ENCODE results near the gene GRIN1.

The GRIN1 gene

GRCh38 chr9:137188490-137189296 is 49.7 kb downstream of the GRIN1 start, which contains the start of the genes ANAPC2 and SSNA1:
TSS of gene ANAPC2 (minus strand) at chr9:137188560. CDS start at chr9:137188532, 28 bp downstream.
TSS of gene SSNA1 (plus strand) at chr9:137188676. CDS start at chr9:137188727, 51 bp downstream.
- Histone ChIP-seq H3K9ac (ENCODE audit: low read length) (peak within 1 kb of the TSS; percentile 69), H3F3A (ENCODE audit: insufficient read depth, low read length) (no peaks in the 10 kb centered on the region), H3K79me2 (ENCODE audit: insufficient read depth, low read length) (peaks cover 4% of the 10 kb centered on the region), H3K9me2 (ENCODE audit: low read depth, low read length) (no peaks in the 10 kb centered on the region), H4K20me1 (ENCODE audit: insufficient read depth, low read length) (no peaks in the 10 kb centered on the region), H2AFZ (ENCODE audit: low read length) (no peak within 1 kb of the TSS), H3K9me3 (ENCODE audit: low read length) (no peaks in the 10 kb centered on the region), H3K27me3 (ENCODE audit: insufficient read depth, low read length) (no peaks in the 10 kb centered on the region), H3K27ac (ENCODE audit: low read depth, low read length, poor library complexity, severe bottlenecking) (peak within 1 kb of the TSS; percentile 55), H3K4me1 (ENCODE audit: insufficient read depth, low read length, severe bottlenecking) (peaks cover 30% of the 10 kb centered on the region), H3K4me3 (ENCODE audit: low read depth, low read length, poor library complexity, severe bottlenecking) (peak within 1 kb of the TSS; percentile 72), H3K36me3 (ENCODE audit: insufficient read depth, low read length) (peaks cover 19% of the 10 kb centered on the region), H3K4me2 (ENCODE audit: low read length) (peak within 1 kb of the TSS; percentile 89)
- TF ChIP-seq EZH2 (IDR thresholded peaks at IDR 0.05; ENCODE audit: borderline replicate concordance, low read length) = no peak
- TF ChIP-seq CTCF (IDR thresholded peaks at IDR 0.05; ENCODE audit: low read length) = peak; percentile 57

- Histone ChIP-seq H3K36me3 (ENCODE audit: insufficient read depth, low read length) (peaks cover 15% of the 10 kb centered on the region), H3K27ac (ENCODE audit: low read depth, low read length, poor library complexity, severe bottlenecking) (peak overlapping the region; percentile 55), H3K4me1 (ENCODE audit: insufficient read depth, low read length, severe bottlenecking) (peaks cover 30% of the 10 kb centered on the region), H3K9me2 (ENCODE audit: low read depth, low read length) (no peaks in the 10 kb centered on the region), H2AFZ (ENCODE audit: low read length) (no peak overlapping the region), H3K4me3 (ENCODE audit: low read depth, low read length, poor library complexity, severe bottlenecking) (peak overlapping the region; percentile 72), H3F3A (ENCODE audit: insufficient read depth, low read length) (no peaks in the 10 kb centered on the region), H3K79me2 (ENCODE audit: insufficient read depth, low read length) (peaks cover 4% of the 10 kb centered on the region), H3K27me3 (ENCODE audit: insufficient read depth, low read length) (0 out of 2 replicates have a peak, but pooled peaks cover 4% of the 10 kb centered on the region), H3K9ac (ENCODE audit: low read length) (peak overlapping the region; percentile 69), H3K9me3 (ENCODE audit: low read length) (no peaks in the 10 kb centered on the region), H3K4me2 (ENCODE audit: low read length) (peak overlapping the region; percentile 68), H4K20me1 (ENCODE audit: insufficient read depth, low read length) (no peaks in the 10 kb centered on the region)
- TF ChIP-seq CTCF (IDR thresholded peaks at IDR 0.05; ENCODE audit: low read length) (no peak), EZH2 (IDR thresholded peaks at IDR 0.05; ENCODE audit: borderline replicate concordance, low read length) (no peak)
Measured at GRCh38 chr9:137189297-137190295, 50.6 kb downstream of the GRIN1 start.

- H3K4me3 ChIP-seq (ENCODE audit: low read depth, low read length, poor library complexity, severe bottlenecking) = no peak overlapping the region
- no peaks in the 10 kb centered on the region for H4K20me1 ChIP-seq (ENCODE audit: insufficient read depth, low read length)
- H2AFZ ChIP-seq (ENCODE audit: low read length) = no peak overlapping the region
- H3K27ac ChIP-seq (ENCODE audit: low read depth, low read length, poor library complexity, severe bottlenecking) = no peak overlapping the region
- H3K36me3 ChIP-seq (ENCODE audit: insufficient read depth, low read length) = peaks cover 15% of the 10 kb centered on the region
- H3K9me2 ChIP-seq (ENCODE audit: low read depth, low read length) = no peaks in the 10 kb centered on the region
- no peaks in the 10 kb centered on the region for H3K9me3 ChIP-seq (ENCODE audit: low read length)
- peaks cover 30% of the 10 kb centered on the region for H3K4me1 ChIP-seq (ENCODE audit: insufficient read depth, low read length, severe bottlenecking)
- no peaks in the 10 kb centered on the region for H3F3A ChIP-seq (ENCODE audit: insufficient read depth, low read length)
- 0 out of 2 replicates have a peak, but pooled peaks cover 5% of the 10 kb centered on the region for H3K27me3 ChIP-seq (ENCODE audit: insufficient read depth, low read length)
- H3K9ac ChIP-seq (ENCODE audit: low read length) = no peak overlapping the region; the same call in 1 of the 2 replicates
- TF ChIP-seq EZH2 (IDR thresholded peaks at IDR 0.05; ENCODE audit: borderline replicate concordance, low read length) (no peak), CTCF (IDR thresholded peaks at IDR 0.05; ENCODE audit: low read length) (no peak)
- H3K79me2 ChIP-seq (ENCODE audit: insufficient read depth, low read length) = peaks cover 4% of the 10 kb centered on the region
- H3K4me2 ChIP-seq (ENCODE audit: low read length) = no peak overlapping the region
Measured at GRCh38 chr9:137190315-137190856, 51.4 kb downstream of the GRIN1 start.

All from OCI-LY1 (cell line).